Heart left ventricle (tissue), 16 donors: ENCODE measurements around the gene TSPAN14. TPM values are rescaled to one million over a fixed set of nuclear protein-coding genes. Genes with fewer than 3 reads are reported as not detected.
A peak's percentile ranks its signal among the peaks of the same experiment; 100 is the strongest.

ENCODE experiments used
- ATAC-seq, 4 donors: fragments of 200-7000 bp; cut with Tn5 transposase; one replicate each; pipeline ENCODE4 v1.9.1; 2020 to 2022; ENCODE audit warnings: moderate library complexity in 4 of 4, mild to moderate bottlenecking in 3 of 4, moderate number of reproducible peaks in 1 of 4
- DNase-seq, 5 donors: peaks; one replicate each; pipeline ENCODE4 v3.0.0-alpha.2; 2020
- H3K27ac ChIP-seq, 12 donors: fragments of 200-600 bp; sonication (generic) in 4 of 12; one replicate each; pipeline versions ENCODE4 v1.5.0 to v1.8.0; 2016 to 2022; ENCODE audit warnings: mild to moderate bottlenecking in 2 of 12
- H3K27me3 ChIP-seq, 9 donors: fragments of 200-600 bp; sonication (generic) in 2 of 9; one replicate each; pipeline versions ENCODE4 v1.5.1 to v1.8.0; 2016 to 2022; ENCODE audit warnings: mild to moderate bottlenecking in 3 of 9
- H3K36me3 ChIP-seq, 9 donors: fragments of 200-600 bp; sonication (generic) in 2 of 9; one replicate each; pipeline versions ENCODE4 v1.5.0 to v1.8.0; 2018 to 2022; ENCODE audit warnings: mild to moderate bottlenecking in 2 of 9
- H3K4me1 ChIP-seq, 12 donors: fragments of 200-600 bp; sonication (generic) in 4 of 12; one replicate each; pipeline versions ENCODE4 v1.5.0 to v1.8.0; 2016 to 2022; ENCODE audit warnings: mild to moderate bottlenecking in 3 of 12
- H3K4me3 ChIP-seq, 12 donors: fragments of 200-600 bp; sonication (generic) in 4 of 12; one replicate each; pipeline versions ENCODE4 v1.5.0 to v1.8.0; 2017 to 2022; ENCODE audit warnings: mild to moderate bottlenecking in 9 of 12, moderate library complexity in 4 of 12
- H3K9me3 ChIP-seq, 12 donors: fragments of 200-600 bp; sonication (generic) in 4 of 12; one replicate each; pipeline versions ENCODE4 v1.5.0 to v1.8.0; 2016 to 2022; ENCODE audit warnings: mild to moderate bottlenecking in 1 of 12
- POLR2A ChIP-seq, 2 donors: fragments of 450-650 bp; IDR thresholded peaks; one replicate each; pipeline ENCODE4 v1.6.1; 2017; ENCODE audit warnings: antibody characterized with exemption in 2 of 2, mild to moderate bottlenecking in 2 of 2, moderate library complexity in 2 of 2
- WGBS, 4 donors: extraction: QIAGEN DNeasy Blood & Tissue Kit in 2 of 4; methylation state at CpG; one replicate each; pipeline versions ENCODE4 v1.1.5 to v1.1.7; 2013 to 2018; 5-methylcytosine and 5-hydroxymethylcytosine counted together
- intact Hi-C, 10 donors: fragments of 100-400 bp; cut with DNase I; formaldehyde crosslinking; loops; one replicate each; pipeline versions ENCODE4 v1.11.1 to v1.14.2; 2022
- polyA plus RNA-seq, 2 donors: library from polyadenylated mRNA; stranded (reverse); fragments of 200-250 nt; gene quantifications; one replicate each; pipeline ENCODE4 v1.2.3, GENCODE V29; 2013
- total RNA-seq, 9 donors: library from RNA; depleted of rRNA in 2 of 9; stranded (reverse); fragments of >200 nt in 2 of 9; fragmentation: NEBNext Ultra II Directional in 3 of 9; extraction: Animal tissue kit (Norgen Biotek cat#: 25700) in 3 of 9; gene quantifications; one replicate each; pipeline versions ENCODE4 v1.1.0 to v1.2.4, GENCODE V29; 2016 to 2023
- TF ChIP-seq, protein P1 (sequence below), 12 donors: fragments of 200-600 bp; sonication (generic) in 4 of 12; IDR thresholded peaks; one replicate each; pipeline versions ENCODE4 v1.5.0 to v1.8.0; 2018 to 2022; ENCODE audit warnings: antibody characterized with exemption in 12 of 12, mild to moderate bottlenecking in 5 of 12
- donor health status: ischemic (EF 13 %, LVEDD 7.1; RV severe dilation, severe dysfunction).
- donor health status: healthy with polysubstance abuse.
- donor health status: DM: no; HTN: yes; CAD: no.
- donor health status: DM: no; HTN: no; CAD: no.
- donor health status: ischemic (EF 25% LVEDD 6.9; RV normal size, moderate dysfunction).
- donor health status: ischemic (EF 25% LVEDD 5.7; RV mildly dilated, moderate dysfunction).
- donor health status: healthy.
- donor health status: DM: yes; HTN: yes; CAD: no.
- donor health status: ischemic (EF 35%, LVEDD 5.7; RV mildly dilated, moderate dysfunction).
- donor health status: nonischemic (EF 11% LVEDD 7.7; RV severe dilation, severe dysfunction).
- donor health status: DM: yes; HTN: yes; CAD: no.
- donor health status: PGD.
- donor health status: ischemic (EF 29% LVEDD 5.4; RV normal size, mild dysfunction).
- donor health status: nonischemic (EF 23%, LVEDD 6.1; RV moderate dilation, normal function).

TSPAN14 gene
- total and polyA plus RNA-seq, 11 donors, result 17.4 to 71.5 (median 39.6) TPM

DNA sequence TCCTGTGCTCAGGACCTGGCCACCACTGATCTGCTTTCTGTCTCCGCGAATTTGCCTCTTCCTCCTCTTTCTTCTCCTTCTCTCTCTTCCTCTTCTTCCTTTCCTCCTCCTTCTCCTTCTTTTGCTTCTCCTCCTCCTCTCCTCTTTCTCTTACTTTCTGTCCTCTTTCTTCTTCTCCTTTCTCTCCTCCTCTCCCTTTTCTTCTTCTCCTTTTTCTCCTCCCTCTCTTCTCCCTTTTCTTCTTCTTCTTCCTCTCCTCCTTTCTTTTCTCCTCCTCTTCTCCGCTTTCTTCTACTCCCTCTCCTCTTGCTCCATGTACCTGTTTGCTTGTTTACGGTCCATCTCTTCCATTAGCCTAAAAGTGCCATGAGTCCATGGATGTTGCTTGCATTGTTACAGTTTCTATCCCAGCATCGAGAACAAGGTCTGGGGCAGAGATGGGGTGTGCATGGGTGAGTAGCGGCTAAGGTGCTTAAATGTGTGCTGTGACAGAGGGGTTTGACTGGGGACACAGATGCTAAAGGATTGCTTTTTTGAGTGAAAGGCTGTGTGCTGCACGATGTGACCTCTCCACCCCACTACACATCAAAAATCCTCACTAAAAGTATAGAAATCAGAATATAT lies 91.3 kb downstream of the TSPAN14 start:
- Histone ChIP-seq H3K4me3 (no peak overlapping the region), H3K27ac (no peak overlapping the region), H3K4me1 (peaks cover 0 to 18% (median 9%) of the 10 kb centered on the region in 12 donors), H3K36me3 (no peaks in the 10 kb centered on the region), H3K27me3 (peaks cover 0 to 2% (median 0%) of the 10 kb centered on the region in 9 donors), H3K9me3 (no peaks in the 10 kb centered on the region)
- ATAC-seq (no peak), DNase-seq (no peak)
- intact Hi-C loops, result no loop called here
- TF ChIP-seq POLR2A (IDR thresholded peaks at IDR 0.05), result no peak
- TF ChIP-seq, protein P1, sequence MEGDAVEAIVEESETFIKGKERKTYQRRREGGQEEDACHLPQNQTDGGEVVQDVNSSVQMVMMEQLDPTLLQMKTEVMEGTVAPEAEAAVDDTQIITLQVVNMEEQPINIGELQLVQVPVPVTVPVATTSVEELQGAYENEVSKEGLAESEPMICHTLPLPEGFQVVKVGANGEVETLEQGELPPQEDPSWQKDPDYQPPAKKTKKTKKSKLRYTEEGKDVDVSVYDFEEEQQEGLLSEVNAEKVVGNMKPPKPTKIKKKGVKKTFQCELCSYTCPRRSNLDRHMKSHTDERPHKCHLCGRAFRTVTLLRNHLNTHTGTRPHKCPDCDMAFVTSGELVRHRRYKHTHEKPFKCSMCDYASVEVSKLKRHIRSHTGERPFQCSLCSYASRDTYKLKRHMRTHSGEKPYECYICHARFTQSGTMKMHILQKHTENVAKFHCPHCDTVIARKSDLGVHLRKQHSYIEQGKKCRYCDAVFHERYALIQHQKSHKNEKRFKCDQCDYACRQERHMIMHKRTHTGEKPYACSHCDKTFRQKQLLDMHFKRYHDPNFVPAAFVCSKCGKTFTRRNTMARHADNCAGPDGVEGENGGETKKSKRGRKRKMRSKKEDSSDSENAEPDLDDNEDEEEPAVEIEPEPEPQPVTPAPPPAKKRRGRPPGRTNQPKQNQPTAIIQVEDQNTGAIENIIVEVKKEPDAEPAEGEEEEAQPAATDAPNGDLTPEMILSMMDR (IDR thresholded peaks at IDR 0.05), result no peak
- 91 to 95% (median 93%) methylated on average over 7 of the region's 7 CpGs for WGBS, 4 donors

DNA sequence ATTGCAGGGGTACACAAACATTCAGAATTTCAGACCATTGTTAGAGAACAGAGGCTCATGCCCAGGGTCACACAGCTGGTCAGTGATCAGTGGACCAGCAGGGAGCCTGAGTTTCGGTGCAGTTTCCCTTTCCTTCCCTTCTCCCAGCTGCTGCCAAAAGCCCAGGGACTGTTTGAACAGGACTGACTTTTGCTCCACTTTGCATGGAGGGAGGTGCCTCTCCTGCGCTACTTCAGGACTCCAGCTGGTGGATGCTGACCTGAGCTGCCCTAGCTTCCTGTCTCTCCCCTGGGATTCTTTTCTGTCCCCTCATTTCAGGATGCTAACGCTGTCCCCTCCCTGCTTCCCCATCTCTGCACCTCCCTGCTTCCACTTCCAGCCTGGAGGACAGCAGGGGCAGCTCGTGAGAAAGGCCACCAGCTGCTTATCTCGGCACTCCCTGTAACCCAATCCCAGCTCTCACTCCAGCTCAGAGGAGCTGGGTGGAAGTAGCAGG lies 98.1 kb downstream of the TSPAN14 start:
- 8 to 26% (median 11%) methylated on average over 5 of the region's 5 CpGs for WGBS, 4 donors
- TF ChIP-seq POLR2A (IDR thresholded peaks at IDR 0.05), result no peak
- TF ChIP-seq, protein P1 (IDR thresholded peaks at IDR 0.05), result no peak
- intact Hi-C loops, result no loop called here
- H3K4me3 ChIP-seq, result no peak overlapping the region
- peaks cover 0 to 2% (median 0%) of the 10 kb centered on the region in 9 donors for H3K27me3 ChIP-seq
- no peaks in the 10 kb centered on the region for H3K36me3 ChIP-seq
- ATAC-seq (peak; percentile 71 to 96 (median 79)), DNase-seq (peak in 4 of 5 donors; percentile 43 to 70 (median 52))
- H3K27ac ChIP-seq, result peak overlapping the region in 9 of 12 donors; percentile 3 to 72 (median 56)
- peaks cover 0 to 17% (median 6%) of the 10 kb centered on the region in 12 donors for H3K4me1 ChIP-seq
- H3K9me3 ChIP-seq, result peaks cover 0 to 3% (median 0%) of the 10 kb centered on the region in 12 donors

DNA sequence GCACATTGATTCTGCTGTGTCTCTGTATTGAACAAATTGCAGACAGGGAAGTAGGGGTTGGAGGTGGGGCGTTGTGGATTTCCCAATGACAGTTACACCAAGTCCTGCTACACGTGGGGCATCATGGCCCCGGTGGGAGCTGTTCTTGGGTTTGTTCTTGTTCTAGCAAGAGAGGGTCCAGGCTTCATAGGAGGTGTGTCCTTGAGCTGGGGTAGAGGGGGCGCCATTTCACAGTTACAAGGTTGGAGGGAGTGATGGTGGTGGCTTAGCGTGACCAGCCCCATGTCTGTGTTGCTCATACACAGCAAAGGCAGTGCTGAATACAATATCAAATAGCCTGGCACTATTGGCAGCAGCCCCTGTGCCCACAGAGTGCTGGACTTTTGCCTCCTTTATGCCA lies 99.3 kb downstream of the TSPAN14 start:
- WGBS, 4 donors, result 87 to 96% (median 89%) methylated on average over 5 of the region's 5 CpGs
- Histone ChIP-seq H3K9me3 (peaks cover 0 to 3% (median 0%) of the 10 kb centered on the region in 12 donors), H3K4me1 (peaks cover 0 to 17% (median 6%) of the 10 kb centered on the region in 12 donors), H3K36me3 (no peaks in the 10 kb centered on the region), H3K27ac (peak overlapping the region in 1 of 12 donors; percentile 58), H3K27me3 (peaks cover 0 to under 1% (median 0%) of the 10 kb centered on the region in 9 donors), H3K4me3 (no peak overlapping the region)
- TF ChIP-seq, protein P1 (IDR thresholded peaks at IDR 0.05), result no peak
- no peak for TF ChIP-seq POLR2A (IDR thresholded peaks at IDR 0.05)
- no peak for DNase-seq
- ATAC-seq, result no peak
- intact Hi-C loops, result no loop called here

DNA sequence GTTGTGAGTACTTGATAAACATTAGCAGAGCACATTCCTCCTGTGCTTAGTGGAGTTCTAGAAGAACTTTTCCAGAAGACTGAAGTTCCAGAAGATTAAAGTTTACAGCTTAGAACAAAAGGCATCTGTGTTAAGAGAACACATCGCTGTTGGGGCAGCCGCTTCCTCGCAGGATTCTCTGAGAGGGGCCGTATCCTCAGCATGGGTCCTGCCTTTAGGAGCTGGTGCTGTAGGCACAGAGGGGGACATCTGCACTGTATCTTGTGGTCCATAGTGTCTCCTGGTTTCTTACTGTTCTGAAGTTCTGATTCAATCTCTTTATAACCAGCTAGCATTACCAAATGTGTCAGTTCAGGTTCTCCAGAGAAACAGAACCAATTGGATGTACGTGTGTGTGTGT lies 99.9 kb downstream of the TSPAN14 start:
- TF ChIP-seq, protein P1 (IDR thresholded peaks at IDR 0.05), result no peak
- TF ChIP-seq POLR2A (IDR thresholded peaks at IDR 0.05), result no peak

More for the DNA sequence above, 99.9 kb downstream of the TSPAN14 start:
- ATAC-seq, result no peak
- Histone ChIP-seq H3K4me1 (peaks cover 0 to 17% (median 6%) of the 10 kb centered on the region in 12 donors), H3K9me3 (peaks cover 0 to 3% (median 0%) of the 10 kb centered on the region in 12 donors), H3K4me3 (no peak overlapping the region), H3K27ac (no peak overlapping the region), H3K27me3 (no peaks in the 10 kb centered on the region), H3K36me3 (no peaks in the 10 kb centered on the region)
- WGBS, 4 donors, result 91 to 94% (median 91%) methylated on average over 5 of the region's 5 CpGs
- intact Hi-C loops, result no loop called here
- no peak for DNase-seq
